Nephron (organoid): ENCODE data around the gene TULP1.

Experiments used
- H3K27ac Mint-ChIP-seq, 3 experiments: 2 replicates each; pipeline ENCODE4 v1.8.0; 2020; ENCODE audit warnings: mixed read lengths in 3 of 3, mild to moderate bottlenecking in 2 of 3, moderate library complexity in 1 of 3
- H3K27me3 Mint-ChIP-seq: 2 replicates; pipeline ENCODE4 v1.8.0; 2021; ENCODE audit warnings: low read depth, mild to moderate bottlenecking, moderate library complexity, mixed read lengths
- H3K36me3 Mint-ChIP-seq: 2 replicates; pipeline ENCODE4 v1.8.0; 2020; ENCODE audit warnings: low read depth, mixed read lengths
- H3K4me1 Mint-ChIP-seq: 2 replicates; pipeline ENCODE4 v1.8.0; 2020; ENCODE audit warnings: mixed read lengths
- H3K4me3 Mint-ChIP-seq, 3 experiments: 2 replicates each; pipeline ENCODE4 v1.8.0; 2020; ENCODE audit warnings: mild to moderate bottlenecking in 3 of 3, mixed read lengths in 3 of 3, moderate library complexity in 2 of 3
- H3K9me3 Mint-ChIP-seq: 2 replicates; pipeline ENCODE4 v1.8.0; 2020; ENCODE audit warnings: mixed read lengths
- CTCF ChIP-seq, 3 experiments: fragments of 200-600 bp; sonication (generic); IDR thresholded peaks; one replicate each; pipeline ENCODE4 v1.5.0; 2021; ENCODE audit warnings: antibody characterized with exemption in 3 of 3; ENCODE audit not compliant: unreplicated experiment in 3 of 3

TULP1 gene

GRCh38 chr6:35473075-35473849 lies 39.4 kb downstream of the TULP1 start:
- TF ChIP-seq CTCF (IDR thresholded peaks at IDR 0.05; ENCODE audit: unreplicated experiment in 3 of 3), result no peak
- H3K4me3 Mint-ChIP-seq, result no peak overlapping the region
- H3K36me3 Mint-ChIP-seq, result peaks cover 66% of the 10 kb centered on the region
- no peaks in the 10 kb centered on the region for H3K27me3 Mint-ChIP-seq
- peaks cover 34% of the 10 kb centered on the region for H3K4me1 Mint-ChIP-seq
- peak overlapping the region in 1 of 3 experiments; percentile 49 for H3K27ac Mint-ChIP-seq
- H3K9me3 Mint-ChIP-seq, result no peaks in the 10 kb centered on the region

GRCh38 chr6:35471836-35472345 lies 40.8 kb downstream of the TULP1 start:
- H3K9me3 Mint-ChIP-seq, result no peaks in the 10 kb centered on the region
- H3K36me3 Mint-ChIP-seq, result peaks cover 55% of the 10 kb centered on the region
- no peaks in the 10 kb centered on the region for H3K27me3 Mint-ChIP-seq
- TF ChIP-seq CTCF (IDR thresholded peaks at IDR 0.05; ENCODE audit: unreplicated experiment in 3 of 3), result no peak
- H3K4me1 Mint-ChIP-seq, result peaks cover 36% of the 10 kb centered on the region
- peak overlapping the region; percentile 74 to 96 (median 87) for H3K27ac Mint-ChIP-seq
- H3K4me3 Mint-ChIP-seq, result peak overlapping the region; percentile 42 to 98 (median 43)

GRCh38 chr6:35470663-35471120 lies 42.0 kb downstream of the TULP1 start:
- no peak for TF ChIP-seq CTCF (IDR thresholded peaks at IDR 0.05; ENCODE audit: unreplicated experiment in 3 of 3)
- H3K9me3 Mint-ChIP-seq, result no peaks in the 10 kb centered on the region
- peak overlapping the region; percentile 60 to 96 (median 87) for H3K27ac Mint-ChIP-seq
- H3K36me3 Mint-ChIP-seq, result peaks cover 52% of the 10 kb centered on the region
- H3K27me3 Mint-ChIP-seq, result no peaks in the 10 kb centered on the region
- peak overlapping the region; percentile 87 to 98 (median 97) for H3K4me3 Mint-ChIP-seq
- H3K4me1 Mint-ChIP-seq, result peaks cover 36% of the 10 kb centered on the region

- H3K27ac Mint-ChIP-seq, result peak overlapping the region; percentile 87 to 97 (median 96)
- H3K36me3 Mint-ChIP-seq, result peaks cover 46% of the 10 kb centered on the region
- peaks cover 36% of the 10 kb centered on the region for H3K4me1 Mint-ChIP-seq
- H3K9me3 Mint-ChIP-seq, result no peaks in the 10 kb centered on the region
- TF ChIP-seq CTCF (IDR thresholded peaks at IDR 0.05; ENCODE audit: unreplicated experiment in 3 of 3), result no peak
- H3K4me3 Mint-ChIP-seq, result peak overlapping the region; percentile 87 to 98 (median 97)
- H3K27me3 Mint-ChIP-seq, result no peaks in the 10 kb centered on the region
Observed at GRCh38 chr6:35469751-35470662, 42.7 kb downstream of the TULP1 start.

- Mint-ChIP-seq H3K4me3 (peak overlapping the region; percentile 87 to 98 (median 97)), H3K9me3 (no peaks in the 10 kb centered on the region), H3K27me3 (no peaks in the 10 kb centered on the region), H3K27ac (peak overlapping the region; percentile 87 to 98 (median 96)), H3K4me1 (peaks cover 36% of the 10 kb centered on the region), H3K36me3 (peaks cover 43% of the 10 kb centered on the region)
- TF ChIP-seq CTCF (IDR thresholded peaks at IDR 0.05; ENCODE audit: unreplicated experiment in 3 of 3), result no peak
Observed at GRCh38 chr6:35468980-35469750, 43.5 kb downstream of the TULP1 start.
